GM18505 (cell line): ENCODE results near the gene RPL32.
"Not testable (repeated sequence)": the region's sequence is repeated elsewhere in the genome, so short reads cannot be mapped to it uniquely, and the experiment has no call there.

ENCODE experiments used
- ATAC-seq: cut with Tn5 transposase; IDR thresholded peaks from one replicate; pipeline ENCODE4 v1.9.1; 2021; ENCODE audit not compliant: unreplicated experiment
- POLR2A ChIP-seq: IDR thresholded peaks from 4 replicates; pipeline ENCODE4 v1.6.1; 2011; ENCODE audit warnings: borderline replicate concordance; ENCODE audit not compliant: insufficient read depth, insufficient read length; ENCODE audit errors: extremely low read depth

The RPL32 gene

DNA sequence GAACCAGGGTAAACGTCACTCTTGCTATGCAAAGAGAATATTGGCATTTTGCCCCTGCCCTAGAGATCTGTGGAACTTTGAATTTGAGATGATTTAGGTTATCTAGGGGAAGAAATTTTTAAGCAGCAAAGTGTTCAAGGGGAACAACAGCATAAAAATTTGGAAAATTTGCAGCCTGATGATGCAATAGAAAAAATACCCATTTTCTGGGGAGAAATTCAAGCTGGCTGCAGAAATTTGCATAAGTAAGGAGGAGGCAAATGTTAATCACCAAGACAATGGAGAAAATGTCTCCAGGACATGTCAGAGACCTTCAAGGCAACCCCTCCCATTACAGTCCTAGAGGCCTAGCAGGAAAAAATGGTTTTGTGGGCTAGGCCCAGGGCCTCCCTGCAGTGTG is 4.4 kb upstream of the RPL32 start:
- ATAC-seq = no peak
- no peak for TF ChIP-seq POLR2A

DNA sequence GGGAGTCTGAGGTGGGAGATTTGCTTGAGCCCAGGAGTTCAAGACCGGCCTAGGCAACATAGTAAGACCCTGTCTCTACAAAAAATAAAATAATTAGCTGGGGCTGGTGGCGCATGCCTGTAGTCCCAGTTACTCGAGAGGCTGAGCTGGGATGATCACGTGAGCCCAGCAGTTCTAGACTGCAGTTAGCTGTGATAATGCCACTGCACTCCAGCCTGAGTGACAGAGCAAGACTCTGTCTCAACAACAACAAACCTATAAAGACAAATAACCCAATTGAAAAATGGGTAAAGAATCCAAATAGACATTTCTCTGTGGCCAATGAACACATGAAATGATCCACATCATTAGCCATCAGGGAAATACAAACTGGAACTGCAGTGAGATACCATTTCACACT is 1.1 kb upstream of the RPL32 start:
- ATAC-seq = no peak
- TF ChIP-seq POLR2A = no peak

DNA sequence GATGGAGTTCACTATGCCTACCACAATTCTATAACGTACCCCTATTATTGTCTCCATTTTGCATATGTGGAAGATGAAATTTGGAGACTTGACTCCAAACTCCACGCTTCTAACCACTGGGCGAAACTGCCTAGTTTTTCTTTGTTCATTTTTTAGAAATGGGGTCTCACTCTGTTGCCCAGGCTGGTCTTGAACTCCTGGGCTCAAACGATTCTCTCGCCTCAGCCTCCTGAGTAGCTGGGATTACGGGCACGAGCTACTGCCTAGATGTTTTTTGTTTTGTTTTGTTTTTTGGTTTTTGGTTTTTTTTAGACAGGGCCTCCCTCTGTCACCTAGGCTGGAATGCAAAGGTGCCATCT is 584 bp upstream of the RPL32 start:
- no peak for TF ChIP-seq POLR2A
- no peak for ATAC-seq

DNA sequence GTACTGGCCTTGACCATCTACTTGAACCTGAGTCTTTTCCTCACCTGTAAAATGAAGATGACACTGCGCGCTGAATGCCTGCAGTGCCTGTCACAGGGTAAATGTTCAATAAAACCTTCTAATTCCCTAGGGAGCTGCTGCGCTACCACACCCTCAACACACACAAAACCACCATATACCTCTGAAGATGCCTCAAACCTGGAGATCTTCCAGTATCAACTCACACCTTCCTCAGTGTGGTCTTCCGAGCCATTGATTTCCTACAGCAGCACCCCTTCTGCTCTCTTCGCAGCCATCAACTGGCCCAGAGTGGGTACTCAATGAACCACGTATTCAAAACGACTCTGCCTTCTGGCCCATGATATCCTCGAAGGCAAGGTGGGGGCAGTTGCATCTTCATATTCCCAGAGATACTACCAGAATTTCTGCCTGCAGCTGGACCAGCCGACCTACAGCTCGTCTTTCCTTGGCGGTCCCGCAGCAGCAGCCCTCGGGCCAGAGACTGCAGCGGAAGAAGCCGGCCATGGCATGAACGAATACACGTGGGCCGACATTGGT is 695 bp downstream of the RPL32 start:
- TF ChIP-seq POLR2A = no peak
- ATAC-seq = peak; percentile 29

DNA sequence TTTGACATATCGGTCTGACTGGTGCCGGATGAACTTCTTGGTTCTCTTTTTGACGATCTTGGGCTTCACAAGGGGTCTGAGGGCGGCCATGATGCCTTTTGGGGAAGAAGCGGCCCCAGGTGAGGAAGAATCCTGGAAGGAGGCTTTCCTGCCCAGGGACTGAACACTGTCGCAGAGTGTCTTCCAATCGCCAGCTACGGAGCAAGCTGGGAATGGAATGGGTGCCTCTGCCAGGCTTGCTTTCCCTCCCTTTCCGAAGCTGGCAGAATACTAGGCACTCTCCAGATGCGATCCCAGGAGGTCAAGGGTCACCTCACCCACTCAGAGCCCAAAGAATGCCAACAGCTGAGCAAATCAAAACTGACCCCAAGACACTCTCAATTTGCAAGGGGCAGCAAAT is 1.2 kb downstream of the RPL32 start:
- ATAC-seq = not testable (repeated sequence)

DNA sequence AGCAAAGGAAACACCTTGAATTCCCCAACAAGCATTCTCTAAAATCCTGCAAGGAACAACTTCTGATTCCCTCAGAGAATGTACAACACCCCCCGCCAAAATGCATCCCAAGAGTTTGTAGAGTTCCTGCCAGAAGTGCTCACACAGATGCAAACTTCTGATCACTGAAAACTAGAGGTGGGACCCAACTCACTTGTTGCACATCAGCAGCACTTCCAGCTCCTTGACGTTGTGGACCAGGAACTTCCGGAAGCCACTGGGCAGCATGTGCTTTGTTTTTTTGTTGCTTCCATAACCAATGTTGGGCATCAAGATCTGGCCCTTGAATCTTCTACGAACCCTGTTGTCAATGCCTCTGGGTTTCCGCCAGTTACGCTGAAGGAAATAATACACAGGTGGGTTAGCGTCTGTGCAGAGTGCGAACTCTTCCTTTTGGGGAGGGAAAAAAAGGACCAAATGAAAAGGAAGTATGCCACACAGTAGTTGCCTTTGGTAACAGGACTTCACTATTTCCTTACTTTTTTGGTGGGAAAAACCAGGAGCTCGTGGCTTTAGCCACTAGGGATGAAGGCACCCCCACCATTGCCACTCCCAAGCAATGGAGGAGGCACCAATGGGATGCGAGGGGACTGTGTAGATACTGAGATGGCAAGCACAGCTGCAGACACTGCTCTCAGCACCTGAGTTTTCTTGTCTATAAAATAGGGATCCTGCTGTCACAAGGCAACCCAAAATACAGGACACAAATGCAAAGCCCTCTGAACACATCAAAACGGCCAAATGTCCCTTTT is 2.0 kb downstream of the RPL32 start:
- no peak for ATAC-seq

DNA sequence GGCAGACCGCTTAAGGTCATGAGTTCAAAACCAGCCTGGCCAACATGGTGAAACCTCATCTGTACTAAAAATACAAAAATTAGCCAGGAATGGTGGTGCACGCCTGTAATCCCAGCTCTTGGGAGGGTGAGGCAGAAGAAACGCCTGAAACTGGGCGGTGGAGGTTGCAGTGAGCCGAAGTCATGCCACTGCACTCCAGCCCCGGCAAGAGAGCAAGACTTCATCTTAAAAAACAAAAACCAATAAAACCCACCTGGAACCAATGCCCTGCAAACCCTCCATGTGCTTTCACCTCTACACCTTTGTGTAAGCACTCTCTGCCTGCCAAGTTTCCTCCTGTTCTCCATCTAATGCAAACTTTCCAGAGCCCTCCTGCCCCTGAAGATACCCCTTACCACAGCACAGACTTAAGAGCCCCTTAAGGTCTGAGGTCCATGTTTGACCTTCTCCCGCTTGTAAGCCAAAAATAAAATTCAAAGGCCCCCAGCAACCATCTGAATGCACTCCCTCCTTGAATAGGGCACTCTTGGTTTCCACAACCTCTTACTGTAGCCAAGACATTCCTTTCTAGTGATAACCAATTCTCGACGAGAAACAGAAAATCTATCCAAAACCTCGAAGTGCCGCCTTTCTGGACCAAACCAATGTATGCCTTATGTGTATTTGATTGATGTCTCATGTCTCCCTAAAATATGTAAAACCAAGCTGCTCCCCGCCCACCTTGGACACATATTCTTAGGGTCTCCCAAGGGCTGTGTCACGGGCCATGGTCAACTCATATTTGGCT is 3.0 kb downstream of the RPL32 start:
- ATAC-seq = no peak

More for the DNA sequence above, 2.0 kb downstream of the RPL32 start:
- TF ChIP-seq POLR2A = no peak

DNA sequence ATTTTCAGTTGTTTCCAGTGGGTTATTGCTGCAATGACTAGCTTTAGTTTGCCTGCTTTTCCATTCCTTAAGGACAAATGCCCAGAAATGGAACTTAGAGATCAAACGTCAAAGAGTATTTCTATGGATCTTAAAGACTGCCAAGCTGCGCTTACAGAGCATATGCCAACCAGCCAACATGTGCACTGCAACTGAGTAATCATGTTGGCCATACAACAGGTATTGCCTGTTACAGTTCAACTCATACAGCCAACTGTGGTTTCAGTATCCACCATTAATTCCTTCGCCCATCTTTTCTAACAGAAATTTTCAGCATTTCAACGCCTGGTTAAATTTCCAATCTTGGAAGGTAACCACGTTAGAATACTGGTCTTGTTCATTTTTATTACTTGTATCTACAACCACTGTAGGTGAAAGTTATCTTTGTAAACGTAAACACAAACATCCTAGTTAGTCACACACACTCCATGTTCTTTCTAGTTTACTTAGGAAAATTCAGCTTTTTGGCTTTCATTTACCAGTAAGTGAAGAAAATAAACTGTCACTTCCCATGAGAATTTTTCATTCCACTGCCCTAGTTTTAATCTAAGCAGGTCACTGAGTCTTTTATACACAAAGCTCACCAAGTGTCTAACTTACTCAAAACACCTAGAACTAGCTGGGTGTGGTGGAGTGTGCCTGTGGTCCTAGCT is 3.9 kb downstream of the RPL32 start:
- no peak for ATAC-seq
- no peak for TF ChIP-seq POLR2A

More for the DNA sequence above, 3.0 kb downstream of the RPL32 start:
- no peak for TF ChIP-seq POLR2A

DNA sequence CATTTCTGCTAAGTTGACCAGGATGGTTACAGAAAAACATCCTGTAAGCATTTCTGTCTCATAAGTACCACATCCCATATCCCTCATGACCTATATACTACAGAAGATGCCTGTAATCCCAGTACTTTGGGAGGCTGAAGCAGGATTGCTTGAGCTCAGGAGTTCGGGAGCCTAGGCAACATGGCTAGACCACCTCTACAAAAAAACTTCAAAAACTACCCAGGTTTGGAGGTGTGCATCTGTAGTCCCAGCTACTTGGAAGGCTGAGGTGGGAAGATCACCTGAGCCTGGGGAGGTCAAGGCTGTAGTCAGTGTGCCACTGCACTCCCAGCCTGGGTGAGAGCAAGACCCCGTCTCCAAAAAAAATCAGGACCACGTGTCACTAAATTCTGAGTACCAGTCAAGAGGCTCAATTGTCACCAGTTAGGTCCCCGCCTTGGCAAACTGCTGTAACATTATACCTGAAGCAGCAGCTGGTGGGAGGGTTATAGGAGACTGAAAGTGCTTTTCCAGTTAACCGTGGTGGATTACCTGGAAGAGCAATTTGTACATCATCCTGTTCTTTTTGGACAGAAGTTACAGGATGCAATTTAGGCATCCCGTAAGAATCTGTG is 6.2 kb downstream of the RPL32 start:
- no peak for TF ChIP-seq POLR2A
- no peak for ATAC-seq

DNA sequence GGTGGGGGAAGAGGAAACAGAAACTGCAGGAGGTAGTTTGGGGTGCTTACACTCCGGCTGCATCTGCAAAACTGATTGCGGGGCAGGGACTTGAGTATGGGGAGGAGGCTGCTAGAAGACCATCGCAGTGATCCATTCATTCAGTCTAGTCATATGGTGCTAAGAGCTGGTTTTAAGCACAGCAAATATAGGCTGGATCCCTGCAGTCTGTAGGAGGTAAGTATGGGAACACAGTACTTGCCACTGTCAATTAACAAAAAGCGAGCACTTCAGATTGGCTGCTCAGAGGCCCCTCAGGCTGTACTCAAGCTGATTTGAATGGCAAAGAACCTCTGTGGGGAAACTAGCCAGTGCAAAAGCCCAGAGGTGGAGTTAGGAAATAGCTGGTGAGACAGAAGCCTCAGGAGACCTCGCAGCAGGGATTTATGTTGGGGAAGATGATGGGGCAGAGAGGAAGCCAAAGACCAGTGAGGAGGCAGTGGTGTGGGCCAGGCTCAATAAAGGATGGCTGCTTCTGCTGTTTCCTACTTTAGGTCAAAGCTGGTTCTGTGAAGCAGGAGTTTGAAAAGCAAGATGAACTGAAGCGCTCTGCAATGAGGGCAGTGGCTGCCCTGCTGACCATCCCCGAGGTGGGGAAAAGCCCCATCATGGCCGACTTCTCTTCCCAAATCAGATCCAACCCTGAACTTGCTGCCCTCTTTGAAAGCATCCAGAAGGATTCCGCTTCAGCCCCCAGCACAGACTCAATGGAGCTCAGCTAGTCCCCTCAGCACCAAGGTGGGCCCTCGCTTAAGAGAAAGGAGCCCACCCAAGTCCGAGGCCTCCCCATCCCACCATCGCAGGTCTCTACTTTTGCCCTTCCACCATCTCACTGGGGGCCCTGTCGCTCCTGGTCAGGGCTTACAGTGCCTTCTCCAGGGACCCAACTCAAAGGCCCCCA is 7.9 kb downstream of the RPL32 start:
- ATAC-seq = no peak
- TF ChIP-seq POLR2A = no peak

DNA sequence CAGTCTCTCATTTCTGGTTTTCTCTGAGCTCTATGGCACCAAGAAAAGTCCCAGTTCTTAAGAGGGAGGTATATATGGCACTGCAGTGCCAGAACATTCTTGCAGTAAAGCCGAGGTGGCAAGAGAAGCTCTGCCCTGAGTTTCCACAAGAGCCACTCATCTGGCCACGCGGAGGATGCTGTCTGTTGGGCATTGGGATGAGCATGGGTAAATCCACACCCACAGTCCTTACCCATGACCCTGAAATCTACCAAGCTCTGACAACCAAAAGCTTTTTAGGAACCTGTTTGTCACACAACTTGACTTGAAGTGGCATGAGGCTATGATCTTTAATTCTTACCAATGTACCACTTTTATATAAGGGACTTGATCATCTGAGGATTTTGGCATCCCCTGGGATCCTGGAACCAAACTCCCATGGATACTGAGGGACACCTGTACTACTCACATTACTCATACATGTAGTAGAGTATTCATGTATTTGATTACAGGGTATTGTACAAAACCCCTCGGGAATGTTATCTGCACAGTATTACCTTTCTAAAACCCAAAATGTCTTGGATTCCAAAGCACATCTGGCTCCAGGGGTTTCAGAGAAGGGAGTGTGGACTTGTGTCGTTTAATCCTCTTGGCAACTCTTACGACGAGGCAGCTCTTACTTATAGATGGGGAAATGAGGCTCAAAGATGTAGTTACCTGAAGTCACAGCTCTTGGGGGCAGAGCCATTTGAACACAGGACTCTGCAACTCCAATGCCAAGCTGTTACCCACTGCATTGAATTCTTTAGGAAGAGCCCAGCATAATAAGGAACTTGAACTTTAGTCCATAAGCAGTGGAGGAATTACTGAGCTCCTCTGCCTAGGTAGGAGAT is 8.8 kb downstream of the RPL32 start:
- no peak for ATAC-seq
- no peak for TF ChIP-seq POLR2A
